Spinal cord (tissue), 10 donors: ENCODE data around the gene PJVK. TPM values are rescaled to one million over a fixed set of nuclear protein-coding genes. Genes with fewer than 3 reads are reported as not detected.
"Not testable (repeated sequence)": the region's sequence is repeated elsewhere in the genome, so short reads cannot be mapped to it uniquely, and the experiment has no call there.

ENCODE experiments used
- DNase-seq, 6 donors: peaks; one replicate each; pipeline versions ENCODE4 v3.0.0 to v3.0.0-alpha.2; 2013 to 2015; ENCODE audit warnings: low spot score in 6 of 6, low read depth in 4 of 6
- H3K27ac ChIP-seq: one replicate; pipeline ENCODE4 v1.5.1; 2013; ENCODE audit warnings: low read depth, low read length, control low read depth
- H3K27me3 ChIP-seq: one replicate; pipeline ENCODE4 v1.6.1; 2013; ENCODE audit warnings: low read length; ENCODE audit not compliant: control insufficient read depth, insufficient read depth
- H3K36me3 ChIP-seq: one replicate; pipeline ENCODE4 v1.6.1; 2013; ENCODE audit warnings: low read length; ENCODE audit not compliant: control insufficient read depth, insufficient read depth
- H3K4me1 ChIP-seq: one replicate; pipeline ENCODE4 v1.6.1; 2013; ENCODE audit warnings: low read length; ENCODE audit not compliant: control insufficient read depth, insufficient read depth
- H3K4me3 ChIP-seq: one replicate; pipeline ENCODE4 v1.5.1; 2013; ENCODE audit warnings: low read depth, low read length, control low read depth
- H3K9me3 ChIP-seq: one replicate; pipeline ENCODE4 v1.6.1; 2013; ENCODE audit warnings: low read length; ENCODE audit not compliant: control insufficient read depth, insufficient read depth
- WGBS: methylation state at CpG from one replicate; pipeline ENCODE4 v1.1.5; 2013; ENCODE audit warnings: missing lambda C conversion rate; ENCODE audit not compliant: insufficient coverage; 5-methylcytosine and 5-hydroxymethylcytosine counted together
- long read RNA-seq, 4 donors: transcript quantifications; one replicate each; lab custom pipeline, GENCODE V29; 2026
- polyA plus RNA-seq, 2 donors: library from polyadenylated mRNA; unstranded; fragments of 120-200 nt; gene quantifications; one replicate each; pipeline ENCODE4 v1.2.1, GENCODE V29; 2013; ENCODE audit not compliant: insufficient read length in 2 of 2
- total RNA-seq, 2 donors: library from RNA; depleted of rRNA in 1 of 2; stranded (reverse); fragments of 120-200 nt in 1 of 2; fragments of >200 nt in 1 of 2; gene quantifications; one replicate each; pipeline versions ENCODE4 v1.2.3 to v1.2.4, GENCODE V29; 2013 to 2014
- donor health status: healthy.

The PJVK gene, protein sequence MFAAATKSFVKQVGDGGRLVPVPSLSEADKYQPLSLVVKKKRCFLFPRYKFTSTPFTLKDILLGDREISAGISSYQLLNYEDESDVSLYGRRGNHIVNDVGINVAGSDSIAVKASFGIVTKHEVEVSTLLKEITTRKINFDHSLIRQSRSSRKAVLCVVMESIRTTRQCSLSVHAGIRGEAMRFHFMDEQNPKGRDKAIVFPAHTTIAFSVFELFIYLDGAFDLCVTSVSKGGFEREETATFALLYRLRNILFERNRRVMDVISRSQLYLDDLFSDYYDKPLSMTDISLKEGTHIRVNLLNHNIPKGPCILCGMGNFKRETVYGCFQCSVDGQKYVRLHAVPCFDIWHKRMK
- total RNA-seq (1 to 10 TPM; 4.7 to 7.9 TPM), polyA plus RNA-seq (10 to 100 TPM in 1 of 2 donors, 1 to 10 TPM in 1; 6.5 to 11.6 TPM)
- long read RNA-seq, donor 1, partial matches to known transcripts = 0 of 1 reads
- long read RNA-seq, donor 1, other reads (novel, unspliced or antisense) = 0 of 1 reads
- long read RNA-seq, donor 2 = 0 reads
- long read RNA-seq, donor 3 = 0 reads
- long read RNA-seq, donor 4, partial matches to known transcripts = 0 of 2 reads
- long read RNA-seq, donor 4, other reads (novel, unspliced or antisense) = 0 of 2 reads

DNA sequence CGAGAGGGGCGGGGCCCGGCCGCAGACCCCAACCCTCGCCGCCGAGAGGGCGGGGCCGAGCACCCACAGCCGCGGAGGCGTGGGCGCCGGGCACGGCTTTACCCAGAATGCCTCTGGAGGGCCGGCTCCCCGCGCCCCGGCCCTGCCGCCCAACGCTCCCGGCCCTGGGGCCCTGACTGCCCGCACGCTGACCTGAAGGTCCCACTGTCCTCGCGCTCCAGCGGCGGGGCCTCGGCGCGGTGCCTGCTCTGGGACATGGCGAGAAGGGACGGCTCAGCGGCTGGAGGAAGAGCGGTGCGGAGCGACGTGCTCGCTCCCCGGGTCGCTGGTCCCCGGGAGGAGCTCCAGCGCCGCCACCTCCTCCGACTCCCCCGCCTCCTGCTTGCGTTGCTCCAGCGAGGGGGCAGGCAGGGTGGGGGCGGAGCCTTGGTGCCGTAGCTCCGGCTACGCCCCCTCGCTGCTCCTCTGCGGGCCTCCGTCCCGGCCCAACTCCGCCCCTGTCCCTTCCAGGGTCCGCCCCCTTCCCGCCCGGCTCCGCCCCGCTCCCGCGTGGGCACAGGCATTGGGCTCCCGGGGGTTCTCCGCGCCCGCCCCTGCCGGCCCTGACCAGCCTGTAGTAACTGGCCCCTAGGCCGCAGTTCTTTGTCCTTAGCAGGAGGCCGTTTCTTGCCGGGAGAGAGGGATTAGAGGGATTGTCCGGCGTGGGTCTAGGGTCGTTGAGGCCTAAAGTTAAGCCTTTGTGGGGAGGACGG lies at the start of gene PJVK, which contains the start of gene PRKRA:
Gene PJVK, plus strand, starts transcription at position 605 of the 752 bp plus-strand sequence. CDS start 2,032 bp downstream, outside the sequence.
Gene PRKRA, minus strand, starts transcription at position 402 of the 752 bp plus-strand sequence. Its CDS starts 145 bp downstream, at position 257.
- Histone ChIP-seq H3K9me3 (no peaks in the 10 kb centered on the region), H3K27ac (peak within 1 kb of the TSS; percentile 98), H3K36me3 (peaks cover 9% of the 10 kb centered on the region), H3K4me3 (peak within 1 kb of the TSS; percentile 90), H3K4me1 (peaks cover 17% of the 10 kb centered on the region), H3K27me3 (no peaks in the 10 kb centered on the region)
- DNase-seq = peak; percentile 93 to 99 (median 94)
- under 1% methylated on average over 76 of the region's 76 CpGs for WGBS

DNA sequence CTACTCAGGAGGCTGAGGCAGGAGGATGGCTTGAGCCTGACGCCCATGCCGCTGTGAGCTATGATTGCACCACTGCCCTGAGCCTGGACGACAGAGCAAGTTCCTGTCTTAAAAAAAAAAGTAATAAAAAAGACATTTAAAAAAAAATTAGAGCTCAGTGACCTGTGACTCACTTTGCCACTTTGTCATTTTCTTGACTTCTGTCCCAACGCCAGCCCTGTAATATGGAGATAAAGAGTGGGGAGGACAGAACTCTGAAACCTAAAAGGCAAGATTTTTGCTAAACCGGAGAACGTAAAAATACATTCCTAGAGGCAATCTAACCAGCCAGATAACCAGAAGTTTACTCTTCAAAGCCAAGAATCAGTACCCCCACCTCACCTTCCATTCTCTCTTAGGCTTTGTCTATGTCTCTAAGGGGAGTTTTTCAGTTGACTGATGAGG lies 49.2 kb upstream of the PJVK start:
- DNase-seq = no peak
- Histone ChIP-seq H3K4me3 (no peak overlapping the region), H3K27ac (no peak overlapping the region), H3K9me3 (no peaks in the 10 kb centered on the region), H3K27me3 (no peaks in the 10 kb centered on the region), H3K36me3 (no peaks in the 10 kb centered on the region), H3K4me1 (no peaks in the 10 kb centered on the region)
- WGBS = 81% methylated on average over 3 of the region's 6 CpGs

DNA sequence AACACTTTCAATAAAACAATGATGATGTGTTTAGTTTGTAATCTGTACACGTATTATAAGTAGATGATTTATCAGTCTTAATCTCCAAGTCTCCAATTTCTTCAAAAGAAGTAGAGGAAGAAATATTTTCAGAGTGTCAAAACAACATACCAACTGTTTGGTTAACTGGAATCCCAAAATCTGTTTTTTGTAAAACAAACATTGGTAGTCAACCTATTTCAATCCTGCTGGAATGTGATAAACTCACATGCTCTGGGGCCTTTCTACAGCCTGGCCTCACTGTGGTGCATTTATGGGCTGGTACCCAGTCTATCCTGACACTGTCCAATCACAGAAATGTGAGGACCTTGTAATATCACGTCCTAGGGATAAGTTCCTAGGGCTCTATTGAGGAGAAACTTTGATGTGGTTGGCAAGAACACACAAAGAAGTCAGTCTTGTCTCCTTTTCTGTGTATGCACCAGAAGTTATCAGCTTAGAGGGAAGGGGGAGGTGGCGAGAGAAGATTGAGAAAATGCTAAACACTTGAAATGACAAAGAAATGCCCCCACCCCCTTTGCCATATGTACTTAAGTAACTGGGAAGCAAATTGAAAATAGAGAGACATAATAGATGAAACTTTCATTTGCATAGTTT lies 47.4 kb upstream of the PJVK start:
- no peaks in the 10 kb centered on the region for H3K9me3 ChIP-seq
- H3K27ac ChIP-seq = no peak overlapping the region
- DNase-seq = no peak
- 20% methylated on average over 1 of the region's 3 CpGs for WGBS
- H3K27me3 ChIP-seq = no peaks in the 10 kb centered on the region
- no peaks in the 10 kb centered on the region for H3K4me1 ChIP-seq
- no peak overlapping the region for H3K4me3 ChIP-seq
- no peaks in the 10 kb centered on the region for H3K36me3 ChIP-seq

DNA sequence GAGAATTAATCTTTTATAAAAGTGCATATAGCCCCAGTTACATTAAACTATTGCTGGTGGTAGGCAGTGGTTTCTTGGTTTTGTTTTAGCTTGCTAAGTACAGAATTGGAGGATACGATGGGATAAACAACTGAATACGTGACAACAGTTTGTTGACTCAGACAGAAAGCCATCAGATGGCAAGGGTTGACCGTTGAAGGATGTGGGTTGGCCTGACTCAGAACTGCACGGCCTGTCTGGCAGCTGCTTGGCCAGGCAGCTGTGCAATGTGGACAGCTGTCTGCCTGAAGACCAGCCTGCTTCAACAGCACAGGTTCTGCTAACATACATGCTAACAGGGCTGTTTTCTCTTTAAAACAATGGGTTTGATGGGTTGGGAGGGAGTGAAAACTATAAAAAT lies 46.8 kb upstream of the PJVK start:
- 48% methylated on average over 4 of the region's 4 CpGs for WGBS
- H3K9me3 ChIP-seq = no peaks in the 10 kb centered on the region
- H3K4me3 ChIP-seq = no peak overlapping the region
- no peak overlapping the region for H3K27ac ChIP-seq
- no peak for DNase-seq
- H3K4me1 ChIP-seq = no peaks in the 10 kb centered on the region
- H3K36me3 ChIP-seq = no peaks in the 10 kb centered on the region
- no peaks in the 10 kb centered on the region for H3K27me3 ChIP-seq

DNA sequence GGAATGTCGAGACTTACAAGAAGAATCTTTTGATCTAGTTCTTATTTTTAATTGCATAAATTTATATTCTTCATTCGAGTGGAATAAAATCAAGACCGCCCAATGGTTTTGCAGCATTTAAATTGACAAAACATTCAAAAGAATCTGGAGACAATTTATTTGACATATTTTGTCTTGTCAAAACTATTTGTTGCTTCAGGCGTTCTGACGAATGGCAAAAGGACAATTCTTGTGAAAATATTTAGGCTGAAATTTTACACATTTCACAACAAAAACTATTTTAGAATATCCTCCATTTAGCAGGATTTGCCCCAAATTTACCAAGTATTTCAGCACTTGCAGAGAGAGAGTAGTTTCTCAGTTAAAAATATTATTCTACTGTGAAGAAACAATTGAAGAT lies 41.9 kb upstream of the PJVK start:
- Histone ChIP-seq H3K9me3 (no peaks in the 10 kb centered on the region), H3K4me3 (no peak overlapping the region), H3K27me3 (no peaks in the 10 kb centered on the region), H3K36me3 (no peaks in the 10 kb centered on the region), H3K4me1 (no peaks in the 10 kb centered on the region), H3K27ac (no peak overlapping the region)
- DNase-seq = no peak
- no CpG with 5 or more reads among the region's 5 CpGs for WGBS

DNA sequence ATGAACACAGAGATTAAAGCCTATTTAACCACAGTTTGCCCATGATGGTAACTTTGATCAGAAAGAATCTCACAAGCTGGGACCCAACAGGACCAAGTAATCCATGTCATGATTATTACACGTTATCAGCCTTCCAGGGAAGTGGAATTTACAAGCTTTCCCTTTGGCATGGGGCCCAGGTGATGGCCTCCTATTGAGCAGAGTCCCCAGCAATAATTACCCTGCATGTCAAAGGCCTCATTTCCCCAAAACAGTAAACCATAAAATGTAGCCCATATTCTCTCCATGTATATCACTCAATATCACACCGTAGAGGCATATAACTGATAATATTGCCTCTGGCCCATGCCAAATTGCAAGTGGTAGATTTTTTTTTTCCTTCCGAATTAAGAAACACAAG lies 39.1 kb upstream of the PJVK start:
- Histone ChIP-seq H3K4me1 (peaks cover 3% of the 10 kb centered on the region), H3K27me3 (no peaks in the 10 kb centered on the region), H3K9me3 (no peaks in the 10 kb centered on the region), H3K36me3 (no peaks in the 10 kb centered on the region), H3K27ac (no peak overlapping the region), H3K4me3 (no peak overlapping the region)
- DNase-seq = no peak
- WGBS = 30% methylated on average over 1 of the region's 3 CpGs

DNA sequence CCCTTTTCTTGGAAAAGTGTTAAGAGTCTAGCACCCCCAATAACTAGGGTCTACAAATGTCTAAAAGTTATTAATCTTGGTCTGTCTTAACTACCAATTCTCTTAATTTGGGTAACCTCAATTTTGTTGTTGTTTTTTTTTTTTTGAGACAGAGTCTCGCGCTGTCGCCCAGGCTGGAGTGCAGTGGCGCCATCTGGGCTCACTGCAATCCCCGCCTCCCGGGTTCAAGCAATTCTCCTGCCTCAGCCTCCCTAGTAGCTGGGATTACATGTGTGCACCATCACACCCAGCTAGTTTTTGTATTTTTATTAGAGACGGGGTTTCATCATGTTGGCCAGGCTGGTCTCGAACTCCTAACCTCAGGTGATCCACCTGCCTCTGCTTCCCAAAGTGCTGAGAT lies 38.7 kb upstream of the PJVK start:
- DNase-seq, H3K27me3 ChIP-seq, H3K4me1 ChIP-seq, H3K9me3 ChIP-seq, H3K36me3 ChIP-seq, H3K4me3 ChIP-seq, H3K27ac ChIP-seq: not testable (repeated sequence)
- WGBS = no CpG with 5 or more reads among the region's 8 CpGs

DNA sequence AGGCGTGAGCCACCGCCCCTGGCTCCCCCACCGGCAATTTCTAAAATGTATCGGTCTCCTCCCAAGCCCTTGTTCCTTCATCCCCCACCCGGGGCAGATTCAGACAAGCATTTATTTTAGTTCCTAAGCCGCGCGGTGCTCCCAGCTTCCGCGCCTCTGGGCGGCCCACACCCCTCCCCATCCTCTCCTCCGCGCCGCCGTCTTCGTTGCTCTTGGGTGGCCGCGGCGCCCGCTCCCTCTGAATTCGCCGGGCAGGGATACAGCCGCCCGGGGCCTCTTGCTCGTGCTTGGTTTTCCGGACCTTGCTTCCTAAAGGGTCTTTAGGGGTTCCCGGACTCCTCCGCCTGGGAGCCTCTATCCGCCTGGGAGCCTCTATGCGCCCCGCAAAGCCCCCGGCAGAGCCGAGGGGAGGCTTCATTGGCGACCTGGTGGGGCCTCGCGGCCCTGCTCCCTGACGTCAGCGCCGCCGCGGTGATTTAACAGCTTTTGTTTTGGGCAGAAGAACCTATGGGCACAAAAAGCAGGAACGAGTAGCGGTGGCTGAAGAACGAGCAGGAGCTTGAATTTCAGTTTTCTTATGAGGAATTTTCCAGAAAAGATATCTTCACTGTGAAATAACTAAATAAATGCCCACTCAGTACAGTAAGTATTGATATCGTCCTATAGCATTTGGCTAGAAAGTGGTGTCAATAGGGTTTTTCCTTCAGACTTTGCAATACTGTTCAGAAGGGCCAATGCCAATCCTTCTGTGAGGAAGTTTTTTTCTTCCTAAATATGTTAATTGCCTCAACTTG lies 37.5 kb upstream of the PJVK start:
- WGBS = under 1% methylated on average over 41 of the region's 45 CpGs
- Histone ChIP-seq H3K9me3 (no peaks in the 10 kb centered on the region), H3K27me3 (no peaks in the 10 kb centered on the region), H3K4me3 (peak overlapping the region; percentile 81), H3K27ac (peak overlapping the region; percentile 95), H3K4me1 (peaks cover 3% of the 10 kb centered on the region), H3K36me3 (no peaks in the 10 kb centered on the region)
- peak; percentile 60 to 95 (median 72) for DNase-seq
